Measurements from ENCODE around the gene ECI2.
"Not testable (repeated sequence)": the region's sequence is repeated elsewhere in the genome, so short reads cannot be mapped to it uniquely, and the experiment has no call there.

Gene ECI2

GRCh38 chr6:4093288-4093687, 42.1 kb downstream of the ECI2 start:
- no peak for DNase-seq

GRCh38 chr6:4091941-4092340, 43.4 kb downstream of the ECI2 start:
- DNase-seq = no peak

GRCh38 chr6:4090043-4090442, 45.3 kb downstream of the ECI2 start:
- DNase-seq = not testable (repeated sequence)

- no peak for DNase-seq
These were observed 46.7 kb downstream of the ECI2 start for GRCh38 chr6:4088704-4089103.

- no peak for DNase-seq
These were observed 50.1 kb downstream of the ECI2 start for GRCh38 chr6:4085332-4085700.

- DNase-seq = peak; percentile 65
These were observed 50.7 kb downstream of the ECI2 start for GRCh38 chr6:4084444-4085331.

- DNase-seq = no peak
These were observed 56.5 kb downstream of the ECI2 start, which contains the start of gene FAM217A for GRCh38 chr6:4078691-4079471. Gene FAM217A, minus strand, starts transcription at chr6:4079137. Its CDS starts 1,723 bp downstream, at chr6:4077414.

- no peak for DNase-seq
These were observed 60.7 kb downstream of the ECI2 start for GRCh38 chr6:4074478-4075235.

GRCh38 chr6:4071330-4071729, 64.0 kb downstream of the ECI2 start:
- DNase-seq = no peak

GRCh38 chr6:4069199-4069598, 66.2 kb downstream of the ECI2 start:
- DNase-seq = no peak

GRCh38 chr6:4067673-4068072, 67.7 kb downstream of the ECI2 start:
- DNase-seq = no peak

- no peak for DNase-seq
These were observed 69.2 kb downstream of the ECI2 start for GRCh38 chr6:4066029-4066755.

Measured in NCI-H1105 (cell line).